ENCODE data around the gene WDR73.
"Not testable (repeated sequence)": the region's sequence is repeated elsewhere in the genome, so short reads cannot be mapped to it uniquely, and the experiment has no call there.

WDR73 gene

GRCh38 chr15:84657748-84658079 lies 3.6 kb upstream of the WDR73 start:
- no peak for DNase-seq (ENCODE audit: low spot score)

GRCh38 chr15:84656972-84657371 lies 2.9 kb upstream of the WDR73 start:
- no peak for DNase-seq (ENCODE audit: low spot score)

- peak; percentile 77 for DNase-seq (ENCODE audit: low spot score)
These were observed 788 bp upstream of the WDR73 start for GRCh38 chr15:84654689-84655453.

- no peak for DNase-seq (ENCODE audit: low spot score)
These were observed 536 bp downstream of the WDR73 start for GRCh38 chr15:84653584-84653909.

- DNase-seq (ENCODE audit: low spot score): no peak
These were observed 4.4 kb downstream of the WDR73 start for GRCh38 chr15:84649706-84650105.

- no peak for DNase-seq (ENCODE audit: low spot score)
These were observed 5.5 kb downstream of the WDR73 start for GRCh38 chr15:84648539-84648938.

- no peak for DNase-seq (ENCODE audit: low spot score)
These were observed 6.4 kb downstream of the WDR73 start for GRCh38 chr15:84647726-84648125.

- no peak for DNase-seq (ENCODE audit: low spot score)
These were observed 8.1 kb downstream of the WDR73 start for GRCh38 chr15:84645997-84646396.

GRCh38 chr15:84645496-84645895 lies 8.6 kb downstream of the WDR73 start:
- no peak for DNase-seq (ENCODE audit: low spot score)

GRCh38 chr15:84643838-84644237 lies 10.2 kb downstream of the WDR73 start:
- no peak for DNase-seq (ENCODE audit: low spot score)

- not testable (repeated sequence) for DNase-seq (ENCODE audit: low spot score)
These were observed 11.4 kb downstream of the WDR73 start for GRCh38 chr15:84642640-84643039.

- not testable (repeated sequence) for DNase-seq (ENCODE audit: low spot score)
These were observed 12.2 kb downstream of the WDR73 start for GRCh38 chr15:84641871-84642270.

GRCh38 chr15:84638103-84638502 lies 16.0 kb downstream of the WDR73 start:
- DNase-seq (ENCODE audit: low spot score): no peak

- no peak for DNase-seq (ENCODE audit: low spot score)
These were observed 19.8 kb downstream of the WDR73 start for GRCh38 chr15:84634228-84634837.

GRCh38 chr15:84633311-84634227 lies 20.5 kb downstream of the WDR73 start:
- DNase-seq (ENCODE audit: low spot score): peak; percentile 86

- DNase-seq (ENCODE audit: low spot score): no peak
These were observed 22.3 kb downstream of the WDR73 start for GRCh38 chr15:84631706-84632272.

- no peak for DNase-seq (ENCODE audit: low spot score)
These were observed 25.1 kb downstream of the WDR73 start for GRCh38 chr15:84629033-84629432.

GRCh38 chr15:84625123-84625522 lies 29.0 kb downstream of the WDR73 start:
- no peak for DNase-seq (ENCODE audit: low spot score)

GRCh38 chr15:84624359-84624758 lies 29.7 kb downstream of the WDR73 start:
- no peak for DNase-seq (ENCODE audit: low spot score)

- DNase-seq (ENCODE audit: low spot score): no peak
These were observed 32.6 kb downstream of the WDR73 start for GRCh38 chr15:84621358-84621979.

- DNase-seq (ENCODE audit: low spot score): no peak
These were observed 33.5 kb downstream of the WDR73 start for GRCh38 chr15:84620626-84621025.

GRCh38 chr15:84616235-84616634 lies 37.8 kb downstream of the WDR73 start:
- no peak for DNase-seq (ENCODE audit: low spot score)

All from left forelimb (tissue), 1 donor.